ENCODE measurements around the gene BCAR1.
"Not testable (repeated sequence)": the region's sequence is repeated elsewhere in the genome, so short reads cannot be mapped to it uniquely, and the experiment has no call there.

Gene BCAR1

GRCh38 chr16:75228143-75228976, 23.1 kb downstream of the BCAR1 start:
- Mint-ChIP-seq H3K27me3 (peaks cover 2% of the 10 kb centered on the region), H3K27ac (no peak overlapping the region), H3K4me3 (no peak overlapping the region)

GRCh38 chr16:75227361-75228142, 23.9 kb downstream of the BCAR1 start:
- Mint-ChIP-seq H3K27me3 (peaks cover 2% of the 10 kb centered on the region), H3K4me1 (ENCODE audit: low read depth) (no peaks in the 10 kb centered on the region), H3K9me3 (ENCODE audit: low read depth) (no peaks in the 10 kb centered on the region), H3K4me3 (no peak overlapping the region), H3K27ac (no peak overlapping the region), H3K36me3 (no peaks in the 10 kb centered on the region)

More at GRCh38 chr16:75228143-75228976, 23.1 kb downstream of the BCAR1 start:
- Mint-ChIP-seq H3K36me3 (no peaks in the 10 kb centered on the region), H3K9me3 (ENCODE audit: low read depth) (no peaks in the 10 kb centered on the region), H3K4me1 (ENCODE audit: low read depth) (no peaks in the 10 kb centered on the region)

- Mint-ChIP-seq H3K4me3 (no peak overlapping the region), H3K27me3 (peaks cover 2% of the 10 kb centered on the region), H3K27ac (no peak overlapping the region), H3K9me3 (ENCODE audit: low read depth) (no peaks in the 10 kb centered on the region), H3K36me3 (no peaks in the 10 kb centered on the region), H3K4me1 (ENCODE audit: low read depth) (no peaks in the 10 kb centered on the region)
Measured at GRCh38 chr16:75226550-75227360, 24.7 kb downstream of the BCAR1 start.

- no peak overlapping the region for H3K4me3 Mint-ChIP-seq
- peaks cover 2% of the 10 kb centered on the region for H3K27me3 Mint-ChIP-seq
- H3K9me3 Mint-ChIP-seq (ENCODE audit: low read depth): no peaks in the 10 kb centered on the region
- peaks cover under 1% of the 10 kb centered on the region for H3K4me1 Mint-ChIP-seq (ENCODE audit: low read depth)
- no peaks in the 10 kb centered on the region for H3K36me3 Mint-ChIP-seq
- H3K27ac Mint-ChIP-seq: no peak overlapping the region
Measured at GRCh38 chr16:75225678-75226515, 25.5 kb downstream of the BCAR1 start.

GRCh38 chr16:75225092-75225491, 26.3 kb downstream of the BCAR1 start:
- Mint-ChIP-seq H3K4me3 (no peak overlapping the region), H3K36me3 (no peaks in the 10 kb centered on the region)

GRCh38 chr16:75224306-75225082, 26.9 kb downstream of the BCAR1 start:
- H3K9me3 Mint-ChIP-seq (ENCODE audit: low read depth): no peaks in the 10 kb centered on the region
- H3K27ac Mint-ChIP-seq: no peak overlapping the region
- H3K36me3 Mint-ChIP-seq: no peaks in the 10 kb centered on the region
- peaks cover 8% of the 10 kb centered on the region for H3K4me1 Mint-ChIP-seq (ENCODE audit: low read depth)
- peaks cover 2% of the 10 kb centered on the region for H3K27me3 Mint-ChIP-seq
- H3K4me3 Mint-ChIP-seq: no peak overlapping the region

More at GRCh38 chr16:75225092-75225491, 26.3 kb downstream of the BCAR1 start:
- Mint-ChIP-seq H3K9me3 (ENCODE audit: low read depth) (no peaks in the 10 kb centered on the region), H3K27me3 (peaks cover 2% of the 10 kb centered on the region), H3K27ac (no peak overlapping the region), H3K4me1 (ENCODE audit: low read depth) (peaks cover 3% of the 10 kb centered on the region)

- peaks cover 14% of the 10 kb centered on the region for H3K4me1 Mint-ChIP-seq (ENCODE audit: low read depth)
- H3K9me3 Mint-ChIP-seq (ENCODE audit: low read depth); H3K36me3 Mint-ChIP-seq; H3K27me3 Mint-ChIP-seq; H3K4me3 Mint-ChIP-seq; H3K27ac Mint-ChIP-seq: not testable (repeated sequence)
Measured at GRCh38 chr16:75223129-75223528, 28.3 kb downstream of the BCAR1 start.

GRCh38 chr16:75222271-75222783, 29.1 kb downstream of the BCAR1 start:
- H3K4me3 Mint-ChIP-seq: no peak overlapping the region
- H3K27ac Mint-ChIP-seq: no peak overlapping the region
- H3K4me1 Mint-ChIP-seq (ENCODE audit: low read depth): peaks cover 14% of the 10 kb centered on the region

GRCh38 chr16:75219838-75220237, 31.6 kb downstream of the BCAR1 start:
- H3K4me3 Mint-ChIP-seq: peak overlapping the region; percentile 75
- peaks cover 14% of the 10 kb centered on the region for H3K4me1 Mint-ChIP-seq (ENCODE audit: low read depth)
- peak overlapping the region; percentile 51 for H3K27ac Mint-ChIP-seq
- H3K36me3 Mint-ChIP-seq: no peaks in the 10 kb centered on the region
- H3K9me3 Mint-ChIP-seq (ENCODE audit: low read depth): no peaks in the 10 kb centered on the region
- no peaks in the 10 kb centered on the region for H3K27me3 Mint-ChIP-seq

More at GRCh38 chr16:75222271-75222783, 29.1 kb downstream of the BCAR1 start:
- H3K9me3 Mint-ChIP-seq (ENCODE audit: low read depth): no peaks in the 10 kb centered on the region
- no peaks in the 10 kb centered on the region for H3K27me3 Mint-ChIP-seq
- H3K36me3 Mint-ChIP-seq: no peaks in the 10 kb centered on the region

GRCh38 chr16:75219088-75219487, 32.3 kb downstream of the BCAR1 start:
- no peaks in the 10 kb centered on the region for H3K36me3 Mint-ChIP-seq
- no peak overlapping the region for H3K4me3 Mint-ChIP-seq
- H3K27me3 Mint-ChIP-seq: no peaks in the 10 kb centered on the region
- peaks cover 14% of the 10 kb centered on the region for H3K4me1 Mint-ChIP-seq (ENCODE audit: low read depth)
- no peaks in the 10 kb centered on the region for H3K9me3 Mint-ChIP-seq (ENCODE audit: low read depth)
- no peak overlapping the region for H3K27ac Mint-ChIP-seq

GRCh38 chr16:75218256-75219076, 33.0 kb downstream of the BCAR1 start, which contains the start of gene CTRB1:
TSS of gene CTRB1 (plus strand) at chr16:75218988. CDS start at chr16:75219008, 20 bp downstream.
- H3K9me3 Mint-ChIP-seq (ENCODE audit: low read depth): no peaks in the 10 kb centered on the region
- peaks cover 14% of the 10 kb centered on the region for H3K4me1 Mint-ChIP-seq (ENCODE audit: low read depth)

GRCh38 chr16:75217389-75217851, 34.0 kb downstream of the BCAR1 start:
- H3K4me1 Mint-ChIP-seq (ENCODE audit: low read depth): peaks cover 14% of the 10 kb centered on the region
- no peaks in the 10 kb centered on the region for H3K9me3 Mint-ChIP-seq (ENCODE audit: low read depth)
- no peak overlapping the region for H3K4me3 Mint-ChIP-seq
- H3K36me3 Mint-ChIP-seq: no peaks in the 10 kb centered on the region
- no peak overlapping the region for H3K27ac Mint-ChIP-seq
- no peaks in the 10 kb centered on the region for H3K27me3 Mint-ChIP-seq

More at GRCh38 chr16:75218256-75219076, 33.0 kb downstream of the BCAR1 start, which contains the start of gene CTRB1:
- H3K4me3 Mint-ChIP-seq: peak within 1 kb of the TSS; percentile 75
- H3K36me3 Mint-ChIP-seq: no peaks in the 10 kb centered on the region
- no peaks in the 10 kb centered on the region for H3K27me3 Mint-ChIP-seq
- peak within 1 kb of the TSS; percentile 54 for H3K27ac Mint-ChIP-seq
